H1 (cell line): ENCODE data around the gene DHPS.

ENCODE experiments used
- HDAC2 ChIP-seq, 2 experiments: fragments of 300-600 bp in 1 of 2; sonication (generic) in 1 of 2; IDR thresholded peaks; 2 replicates each; pipeline ENCODE4 v1.6.1; 2011 to 2012; ENCODE audit warnings: low read depth in 2 of 2, low read length in 2 of 2, mild to moderate bottlenecking in 2 of 2, moderate library complexity in 2 of 2, borderline replicate concordance in 1 of 2, inconsistent platforms in 1 of 2
- KDM1A ChIP-seq: fragments of 200-600, 300-600 bp; sonication (generic); IDR thresholded peaks from 2 replicates; pipeline ENCODE4 v1.7.1; 2016; ENCODE audit warnings: mild to moderate bottlenecking, low read length, borderline replicate concordance
- POLR2AphosphoS5 ChIP-seq: IDR thresholded peaks from 2 replicates; pipeline ENCODE4 v1.6.1; 2011; ENCODE audit warnings: low read depth, low read length
- SP1 ChIP-seq: IDR thresholded peaks from 2 replicates; pipeline ENCODE4 v1.6.1; 2011; ENCODE audit warnings: low read depth, low read length
- SP4 ChIP-seq: IDR thresholded peaks from 2 replicates; pipeline ENCODE4 v1.6.1; 2012; ENCODE audit warnings: low read length, inconsistent platforms
- TF ChIP-seq, protein P1 (sequence below), 3 experiments: IDR thresholded peaks; 1 replicate in 2 of 3; 2 replicates in 1 of 3; pipeline versions ENCODE4 v1.5.1 to v1.6.1; 2011; ENCODE audit warnings: low read length in 3 of 3, mild to moderate bottlenecking in 3 of 3, inconsistent platforms in 2 of 3, low read depth in 1 of 3, moderate library complexity in 1 of 3; ENCODE audit not compliant: insufficient read depth in 1 of 3; ENCODE audit errors: control extremely low read depth in 1 of 3

GRCh38 chr19:12681074-12681987 is at the start of gene DHPS:
- no peak for TF ChIP-seq KDM1A
- peak; percentile 97 for TF ChIP-seq POLR2AphosphoS5
- no peak for TF ChIP-seq SP4
- TF ChIP-seq HDAC2 (IDR thresholded peaks at IDR 0.05; ENCODE audit: borderline replicate concordance in 1 of 2, low read depth in 2 of 2, low read length in 2 of 2) = no peak
- TF ChIP-seq, protein P1, sequence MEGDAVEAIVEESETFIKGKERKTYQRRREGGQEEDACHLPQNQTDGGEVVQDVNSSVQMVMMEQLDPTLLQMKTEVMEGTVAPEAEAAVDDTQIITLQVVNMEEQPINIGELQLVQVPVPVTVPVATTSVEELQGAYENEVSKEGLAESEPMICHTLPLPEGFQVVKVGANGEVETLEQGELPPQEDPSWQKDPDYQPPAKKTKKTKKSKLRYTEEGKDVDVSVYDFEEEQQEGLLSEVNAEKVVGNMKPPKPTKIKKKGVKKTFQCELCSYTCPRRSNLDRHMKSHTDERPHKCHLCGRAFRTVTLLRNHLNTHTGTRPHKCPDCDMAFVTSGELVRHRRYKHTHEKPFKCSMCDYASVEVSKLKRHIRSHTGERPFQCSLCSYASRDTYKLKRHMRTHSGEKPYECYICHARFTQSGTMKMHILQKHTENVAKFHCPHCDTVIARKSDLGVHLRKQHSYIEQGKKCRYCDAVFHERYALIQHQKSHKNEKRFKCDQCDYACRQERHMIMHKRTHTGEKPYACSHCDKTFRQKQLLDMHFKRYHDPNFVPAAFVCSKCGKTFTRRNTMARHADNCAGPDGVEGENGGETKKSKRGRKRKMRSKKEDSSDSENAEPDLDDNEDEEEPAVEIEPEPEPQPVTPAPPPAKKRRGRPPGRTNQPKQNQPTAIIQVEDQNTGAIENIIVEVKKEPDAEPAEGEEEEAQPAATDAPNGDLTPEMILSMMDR (IDR thresholded peaks at IDR 0.05; ENCODE audit: control extremely low read depth in 1 of 3, insufficient read depth in 1 of 3, low read depth in 1 of 3, low read length in 3 of 3) = no peak
- TF ChIP-seq SP1 = peak; percentile 73
